CD4-positive, alpha-beta T cell treated with Interleukin-17A for 1 hour (primary cell): ENCODE results near the gene C2orf49.
A peak's percentile ranks its signal among the peaks of the same experiment; 100 is the strongest.
"Not testable (repeated sequence)": the region's sequence is repeated elsewhere in the genome, so short reads cannot be mapped to it uniquely, and the experiment has no call there.

Source experiments
- DNase-seq: peaks from one replicate; pipeline ENCODE4 v3.0.0-alpha.2; 2020

C2orf49 gene

DNA sequence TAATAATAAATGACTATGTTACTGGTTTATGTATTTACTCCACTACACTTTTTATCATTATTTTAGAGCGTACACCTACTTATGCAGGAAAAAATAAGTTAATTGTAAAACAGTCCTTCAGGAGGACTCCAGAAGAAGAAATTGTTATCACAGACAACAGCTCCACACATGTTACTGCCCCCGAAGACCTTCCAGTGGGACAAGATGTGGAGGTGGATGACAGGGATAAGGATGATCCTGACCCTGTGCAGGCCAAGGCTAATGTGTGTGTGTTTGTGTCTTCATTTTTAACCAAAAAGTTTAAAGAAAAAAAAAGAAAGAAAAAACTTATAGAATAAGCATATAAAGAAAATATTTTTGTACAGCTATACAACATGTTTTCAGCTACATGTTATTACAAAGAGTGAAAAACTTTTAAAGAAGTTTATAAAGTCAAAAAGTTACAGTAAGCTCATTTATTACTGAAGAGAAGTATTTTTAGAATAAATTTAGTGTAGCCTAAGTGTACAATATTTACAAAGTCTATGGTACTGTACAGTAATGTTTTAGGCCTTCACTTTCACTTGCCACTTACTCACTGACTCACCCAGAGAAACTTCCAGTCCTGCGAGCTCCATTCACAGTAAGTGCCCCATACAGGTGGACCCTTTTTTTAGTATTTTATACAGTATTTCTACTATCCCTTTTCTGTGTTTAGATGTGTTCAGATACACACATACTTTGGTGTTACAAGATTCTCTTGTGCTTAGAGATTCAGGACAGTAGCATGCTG, 15.3 kb upstream of the C2orf49 start:
- DNase-seq = no peak

DNA sequence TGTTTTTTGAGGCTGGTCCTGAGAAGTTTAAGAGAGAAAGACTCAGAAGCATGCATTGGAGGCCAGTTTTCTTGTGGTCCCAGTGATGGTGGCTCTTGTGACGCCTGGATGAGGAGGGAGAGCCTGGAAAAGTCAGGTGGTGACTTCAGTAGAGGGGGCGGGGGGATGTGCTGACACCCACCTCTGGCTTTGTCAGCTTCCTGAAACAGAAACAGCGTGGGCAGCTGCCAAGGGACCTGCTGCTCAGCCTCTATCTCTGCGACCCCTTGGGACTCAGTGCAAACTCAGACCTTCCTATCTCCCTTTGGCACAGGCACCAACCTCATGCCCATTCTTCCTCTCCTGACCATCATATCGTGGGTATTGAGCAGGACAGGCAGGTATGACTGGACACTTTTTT, 14.2 kb upstream of the C2orf49 start:
- DNase-seq = no peak

DNA sequence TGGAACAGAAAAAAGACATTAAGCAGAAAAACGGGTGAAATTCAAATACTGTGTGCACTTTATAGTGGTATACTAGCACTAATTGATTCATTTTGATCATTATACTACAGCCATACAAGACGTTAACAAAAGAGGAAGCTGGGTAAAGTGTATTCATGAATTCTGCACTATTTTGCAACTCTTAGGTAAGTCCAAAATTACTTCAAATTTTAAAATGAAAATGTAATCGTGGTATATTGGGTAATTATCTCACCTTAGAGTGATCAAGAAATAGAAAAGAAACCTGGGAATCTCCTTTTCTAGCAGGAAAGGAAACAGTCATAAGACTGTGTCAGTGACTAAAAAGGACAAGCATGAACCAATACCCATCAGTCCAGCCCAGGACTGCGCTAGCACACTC, 13.2 kb upstream of the C2orf49 start:
- DNase-seq = no peak

DNA sequence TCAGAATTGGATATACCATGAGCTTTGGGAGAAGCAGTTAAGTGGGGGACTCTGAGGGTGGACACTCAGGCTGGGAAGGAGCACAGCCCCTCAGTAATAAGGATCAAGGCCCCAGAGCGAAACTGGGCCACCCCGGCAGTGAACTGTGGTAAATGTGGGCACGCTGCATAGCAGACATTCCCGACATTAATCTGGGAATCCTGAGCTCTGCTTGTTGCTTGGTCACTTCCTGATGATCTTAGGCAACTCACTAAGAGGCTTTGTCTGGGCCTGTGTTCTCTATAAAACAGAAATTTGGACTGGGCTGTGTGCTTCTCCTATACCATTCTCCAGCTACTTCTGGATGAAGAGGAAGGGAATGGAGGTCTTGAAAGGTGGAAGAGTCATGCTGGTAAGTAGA, 12.6 kb upstream of the C2orf49 start:
- DNase-seq = no peak

DNA sequence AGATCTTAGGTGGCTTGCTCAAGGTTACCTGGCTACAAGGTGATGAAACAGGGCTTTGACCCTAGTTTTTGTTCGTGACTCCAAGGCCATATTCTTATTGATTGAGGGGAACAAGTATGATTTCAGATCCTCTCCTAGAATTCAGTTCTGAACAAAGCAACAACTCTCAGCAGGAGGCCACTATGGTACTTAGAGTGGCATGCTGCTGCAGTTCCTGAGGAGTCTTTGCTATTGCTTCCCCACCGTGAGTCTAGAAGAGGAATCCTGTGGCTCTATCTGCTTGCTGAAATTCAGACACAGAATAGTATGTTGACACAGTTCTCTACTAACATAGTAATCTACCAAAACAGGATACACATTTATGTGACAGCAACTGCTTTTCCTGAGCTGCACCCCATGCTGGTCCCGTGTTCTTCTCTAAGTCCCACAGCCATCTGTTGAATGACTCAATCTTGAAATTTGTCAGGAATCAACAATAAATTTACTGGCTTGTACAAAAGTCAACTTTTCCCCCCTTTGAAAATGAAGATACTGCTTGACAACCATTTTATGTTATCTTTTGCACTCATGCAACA, 11.9 kb upstream of the C2orf49 start:
- no peak for DNase-seq

DNA sequence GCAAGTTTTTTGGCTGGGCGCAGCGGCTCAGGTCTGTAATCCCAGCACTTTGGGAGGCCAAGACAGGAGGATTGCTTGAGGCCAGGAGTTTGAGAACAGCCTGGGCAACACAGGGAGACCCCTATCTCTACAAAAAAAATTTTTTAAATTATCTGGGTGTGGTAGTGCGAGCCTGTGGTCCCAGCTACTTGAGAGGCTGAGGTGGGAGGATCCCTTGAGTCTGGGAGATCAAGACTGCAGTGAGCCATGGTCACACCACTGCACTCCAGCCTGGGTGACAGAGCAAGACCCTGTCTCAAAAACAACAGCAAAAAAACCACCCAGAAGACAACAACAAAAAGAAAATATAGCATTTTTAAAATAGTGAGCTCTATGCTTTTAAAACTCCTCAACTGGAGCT, 10.1 kb upstream of the C2orf49 start:
- not testable (repeated sequence) for DNase-seq

DNA sequence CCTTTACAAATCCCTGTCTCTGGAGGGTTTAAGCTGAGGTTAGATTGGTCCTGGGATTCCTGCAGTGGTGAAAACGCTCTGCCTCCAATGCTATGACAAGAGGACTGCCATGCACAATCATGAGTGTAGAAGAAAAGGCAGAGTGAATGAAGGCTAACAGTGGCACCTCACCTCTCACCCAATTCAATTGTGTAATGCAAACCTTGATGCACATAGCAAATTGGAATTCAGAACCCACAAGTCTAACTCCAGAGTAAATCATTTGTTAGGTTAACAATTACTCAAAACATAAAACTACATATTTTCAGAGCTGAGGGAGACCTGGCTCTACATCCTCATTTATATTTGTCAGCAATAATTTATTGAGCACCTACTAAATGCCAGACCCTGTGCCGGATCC, 9.7 kb upstream of the C2orf49 start:
- no peak for DNase-seq

DNA sequence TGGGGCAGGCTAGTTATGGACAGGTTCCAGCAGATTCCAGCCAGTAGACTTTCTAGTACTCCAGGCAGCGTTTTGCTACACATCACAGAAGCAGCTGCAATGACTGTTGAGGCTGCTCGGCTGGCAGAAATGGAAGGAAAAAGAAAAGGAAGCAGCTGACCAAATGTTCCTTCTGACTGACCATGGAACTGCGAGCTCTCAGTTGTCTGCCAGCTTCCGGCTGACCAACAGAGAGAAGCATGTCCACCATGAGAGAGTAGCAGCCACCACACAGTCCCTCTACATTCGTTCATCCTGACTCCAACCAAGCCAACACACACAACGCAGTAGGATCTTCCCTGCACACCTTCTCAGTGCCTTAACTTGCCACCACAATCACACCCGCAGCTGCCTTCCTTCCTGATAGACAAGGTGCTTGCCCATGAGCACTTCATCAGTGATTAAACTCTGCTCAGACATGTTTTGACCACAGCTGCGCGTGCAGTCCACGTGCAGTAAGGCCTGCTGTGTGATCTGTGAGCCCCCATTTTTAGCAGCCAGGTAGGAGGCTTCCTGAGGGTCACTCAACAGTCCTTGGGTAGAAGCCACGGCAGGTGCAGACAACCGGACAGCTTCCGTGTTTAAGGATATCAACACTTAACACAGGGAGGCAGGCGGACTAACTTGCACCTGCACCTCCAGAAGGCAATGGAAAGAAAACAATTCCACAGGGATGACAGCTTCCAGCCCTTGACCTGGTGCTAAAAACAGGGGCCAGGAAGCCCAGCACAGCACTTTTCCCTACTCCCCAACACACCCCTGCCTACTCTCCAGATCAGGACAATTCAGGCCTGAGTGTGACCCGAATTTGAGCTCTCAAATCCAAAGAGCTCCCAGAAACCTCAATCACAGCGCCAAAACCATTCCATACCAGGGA, 8.8 kb upstream of the C2orf49 start:
- DNase-seq = peak; percentile 43

DNA sequence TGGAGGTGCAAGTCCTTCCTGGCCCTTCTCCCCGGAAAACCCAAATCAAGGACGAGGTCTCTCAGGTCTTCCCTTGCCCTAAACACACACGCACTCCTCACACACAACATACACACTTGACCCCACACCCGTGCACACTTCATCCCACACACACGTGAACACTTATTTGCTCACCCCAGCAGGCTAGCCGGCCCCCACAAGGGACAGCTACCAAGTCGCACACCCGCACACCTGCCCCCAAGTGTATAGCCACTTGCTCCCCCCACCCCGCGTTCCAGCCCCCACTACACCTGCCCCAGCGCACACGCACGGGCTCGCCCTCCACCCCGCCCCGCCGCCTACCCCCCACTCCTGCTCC, 8.2 kb upstream of the C2orf49 start:
- no peak for DNase-seq

DNA sequence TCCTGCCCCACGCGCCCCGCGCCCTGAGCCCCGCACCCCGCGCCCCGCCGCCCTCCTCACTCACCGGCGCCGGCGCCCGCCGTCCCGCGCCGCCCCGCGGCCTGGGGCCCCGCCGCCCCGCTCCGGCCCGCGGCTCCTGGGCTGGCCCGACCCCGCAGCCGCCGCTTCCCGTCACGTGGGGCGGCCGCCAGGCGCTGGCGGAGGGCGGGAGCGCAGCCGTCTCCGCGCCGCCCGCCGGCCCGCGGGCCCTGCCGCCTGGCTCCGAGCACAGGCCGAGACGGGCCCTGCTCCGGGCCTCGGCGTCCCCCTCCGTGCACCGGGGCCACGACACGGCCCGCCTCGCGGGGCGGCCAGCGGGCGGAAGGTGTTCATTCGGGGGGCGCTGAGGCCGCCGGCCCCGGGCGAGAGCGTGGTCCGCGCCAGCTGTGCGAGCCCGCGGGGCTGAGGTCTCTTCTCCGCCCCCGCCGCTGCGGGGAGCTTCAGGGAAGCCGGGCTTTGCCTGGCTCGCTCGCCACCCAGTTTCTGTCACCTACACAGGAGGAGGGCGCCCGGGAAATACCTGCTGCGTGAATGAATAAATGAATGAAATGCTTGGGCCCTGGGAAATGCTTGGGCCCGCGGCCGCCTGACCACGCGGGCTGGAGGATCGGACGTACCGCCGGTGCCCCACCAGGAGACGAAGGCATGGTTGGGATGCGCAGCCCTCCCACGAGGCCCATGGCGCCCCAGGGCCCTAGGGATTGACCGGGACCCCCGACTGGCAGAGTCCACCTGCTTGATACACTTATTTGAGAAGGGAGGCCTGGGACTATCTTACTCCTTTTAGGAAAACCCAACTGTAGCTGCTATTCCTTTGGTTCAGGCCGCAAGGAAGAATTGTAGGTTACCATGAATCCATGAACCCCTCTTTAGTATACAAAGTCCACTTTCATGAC, 7.5 kb upstream of the C2orf49 start, which contains the start of gene TGFBRAP1:
Gene TGFBRAP1 (minus strand): TSS at position 175 of the 935 bp plus-strand sequence. CDS start 21,434 bp downstream, outside the sequence.
- peak; percentile 54 for DNase-seq

DNA sequence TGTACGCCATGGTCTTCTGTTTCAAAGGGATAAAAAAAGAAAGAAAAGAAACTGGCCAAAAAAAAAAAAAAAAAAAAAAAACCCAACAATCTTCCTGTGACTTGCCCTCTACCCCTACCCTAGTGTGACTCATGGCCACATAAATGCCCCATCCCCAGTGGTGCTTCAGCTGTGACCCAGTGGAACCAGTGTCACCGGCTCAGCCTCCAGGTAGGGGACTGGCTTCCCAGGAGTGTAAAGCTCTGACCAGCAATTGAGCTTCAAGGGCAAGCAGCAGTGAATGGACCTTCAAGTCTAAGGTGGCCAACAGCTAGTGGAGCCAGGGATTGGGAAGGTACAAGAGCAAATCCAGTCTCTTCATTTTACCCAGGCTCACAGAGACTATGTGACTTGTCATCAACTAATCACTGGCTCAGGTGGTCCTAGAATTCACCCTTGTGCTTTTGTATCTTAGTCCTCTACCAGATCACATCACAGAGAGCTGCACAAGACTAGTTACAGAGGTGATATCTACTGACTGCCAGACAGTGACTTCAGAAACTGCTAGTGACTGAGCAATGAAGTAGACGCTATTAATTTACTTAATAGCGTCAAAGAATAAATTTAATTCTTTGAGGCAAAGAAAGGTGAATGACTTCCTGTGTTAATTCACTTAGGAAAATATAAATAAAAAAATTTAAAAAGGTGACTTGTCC, 6.5 kb upstream of the C2orf49 start:
- DNase-seq = peak; percentile 11

DNA sequence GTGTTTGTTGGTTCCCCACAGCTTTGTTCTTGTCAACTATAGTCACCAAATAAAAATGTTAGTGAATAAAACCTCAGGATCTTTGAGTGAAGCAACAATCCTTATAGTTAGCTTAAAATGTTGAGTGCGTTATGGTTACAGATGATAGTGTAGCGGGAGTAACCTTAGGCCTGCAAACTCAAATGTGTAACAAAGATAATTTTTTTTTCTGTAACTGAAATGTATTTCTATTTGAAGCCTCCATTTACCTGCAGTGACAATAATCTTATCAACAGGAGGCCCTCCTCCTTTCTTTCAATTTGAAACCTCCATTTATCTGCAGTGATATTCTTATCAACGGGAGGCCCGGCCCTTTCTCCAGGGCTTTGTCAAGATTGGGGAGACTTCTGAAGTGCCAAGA, 3.1 kb upstream of the C2orf49 start:
- no peak for DNase-seq

DNA sequence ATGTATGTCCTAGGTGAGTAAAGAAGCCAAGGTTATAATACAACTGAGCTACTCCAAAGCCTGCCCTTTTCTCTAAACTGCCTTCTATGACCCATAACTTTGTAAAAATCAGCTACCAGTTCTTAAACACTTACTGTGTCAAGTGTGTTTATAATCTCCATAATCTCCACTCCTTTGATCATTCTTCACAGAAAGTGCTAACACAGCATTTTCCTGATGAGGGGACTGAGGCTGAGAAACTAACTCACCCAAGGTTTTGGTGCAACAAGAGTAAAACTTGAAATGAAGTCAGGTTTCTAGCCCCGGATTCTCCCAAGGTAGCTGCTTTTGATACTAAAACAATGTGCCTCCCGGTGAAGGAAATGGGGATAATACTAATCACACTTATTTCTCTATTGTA, 1.9 kb upstream of the C2orf49 start:
- no peak for DNase-seq

DNA sequence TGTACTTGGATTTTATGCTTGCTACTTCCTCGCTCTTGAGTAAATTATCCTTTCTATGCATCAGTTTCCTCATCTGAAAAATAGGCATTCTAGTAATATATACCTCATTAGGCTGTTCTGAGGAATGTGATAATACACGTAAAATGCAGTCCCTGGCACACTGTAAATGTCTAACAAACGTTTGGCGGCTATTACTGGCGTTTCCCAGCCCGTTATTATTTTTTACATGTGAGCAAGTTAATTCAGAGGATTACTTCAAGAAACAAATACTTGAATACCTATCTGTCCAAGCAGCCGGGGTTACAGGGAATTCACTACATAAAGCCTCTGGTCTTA, 586 bp upstream of the C2orf49 start:
- no peak for DNase-seq

DNA sequence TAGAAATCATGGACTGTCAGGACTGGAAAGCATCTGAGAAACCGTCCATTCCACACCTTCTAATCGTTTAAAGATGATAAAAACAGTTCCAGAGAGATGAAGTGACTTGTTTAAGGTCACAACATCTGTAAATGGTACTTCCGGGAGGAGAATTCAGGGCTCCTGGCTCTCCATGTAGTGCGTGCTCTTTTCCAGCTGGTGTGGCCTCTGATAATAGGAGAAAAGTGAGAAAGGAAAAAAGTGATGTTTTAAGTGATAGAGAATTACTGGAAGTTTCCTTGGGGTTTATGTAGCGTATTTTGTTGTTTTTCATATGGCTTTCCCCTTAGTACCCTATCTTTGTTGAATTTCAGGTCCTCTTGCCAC, 663 bp downstream of the C2orf49 start:
- DNase-seq = no peak

DNA sequence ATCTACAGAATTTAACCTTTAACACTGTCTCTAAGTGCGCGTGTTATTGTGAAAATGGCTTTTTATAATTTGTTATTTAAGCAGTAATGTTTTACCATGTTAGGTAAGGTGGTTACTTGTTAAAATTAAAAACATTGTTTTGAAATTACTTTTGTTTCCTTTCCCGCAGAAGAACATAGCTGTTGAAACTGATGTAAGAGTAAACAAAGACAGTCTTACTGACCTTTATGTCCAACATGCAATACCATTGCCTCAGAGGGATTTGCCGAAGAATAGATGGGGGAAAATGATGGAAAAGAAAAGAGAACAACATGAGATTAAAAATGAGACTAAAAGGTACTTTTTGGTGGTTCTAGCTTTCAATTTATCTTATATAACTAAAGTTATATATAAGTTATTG, 2.1 kb downstream of the C2orf49 start:
- no peak for DNase-seq

DNA sequence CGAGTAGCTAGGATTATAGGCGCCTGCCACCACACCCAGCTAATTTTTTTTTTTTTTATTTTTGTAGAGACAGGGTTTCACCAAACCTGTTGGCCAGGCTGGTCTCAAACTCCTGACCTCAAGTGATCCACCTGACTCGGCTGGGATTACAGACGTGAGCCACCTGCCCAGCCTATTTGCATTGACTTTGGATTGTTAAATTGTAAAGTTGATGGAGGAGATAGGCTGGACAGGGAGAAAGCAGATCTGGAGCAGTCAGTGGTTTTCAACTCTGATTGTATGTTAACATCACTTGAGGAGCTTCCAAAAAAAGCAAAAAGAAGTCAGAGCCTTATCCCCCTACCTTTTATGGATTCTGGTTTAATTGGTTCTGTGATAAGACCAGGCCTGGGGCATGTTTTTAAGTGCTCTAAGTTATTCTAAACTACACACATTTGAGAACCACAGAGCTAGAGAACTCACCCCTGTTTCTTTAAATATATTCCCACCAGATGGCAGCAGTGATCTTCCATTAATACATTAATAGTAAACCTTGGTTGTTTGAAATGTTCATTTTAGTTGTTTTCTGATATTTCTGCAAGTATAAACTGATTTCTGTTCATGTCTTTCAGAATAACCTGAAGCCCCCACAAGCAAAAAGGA, 7.5 kb downstream of the C2orf49 start:
- peak; percentile 49 for DNase-seq

DNA sequence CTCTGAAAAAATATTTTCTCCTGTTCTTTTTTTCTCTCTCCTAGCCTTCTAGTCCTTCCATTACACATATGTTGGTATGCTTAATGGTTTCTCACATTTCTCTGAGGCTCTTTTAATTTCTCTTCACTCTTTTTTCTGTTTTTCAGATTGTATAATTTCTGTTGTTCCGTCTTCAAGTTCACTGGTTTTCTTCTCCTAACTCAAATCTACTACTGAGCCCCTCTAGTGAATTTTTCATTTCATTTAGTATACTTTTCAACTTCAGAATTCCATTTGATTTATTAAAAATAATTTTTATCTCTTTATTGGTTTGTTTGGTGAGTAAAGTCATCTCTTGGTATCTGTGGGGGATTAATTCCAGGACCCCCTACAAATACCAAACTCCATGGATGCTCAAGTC, 19.8 kb downstream of the C2orf49 start:
- no peak for DNase-seq

DNA sequence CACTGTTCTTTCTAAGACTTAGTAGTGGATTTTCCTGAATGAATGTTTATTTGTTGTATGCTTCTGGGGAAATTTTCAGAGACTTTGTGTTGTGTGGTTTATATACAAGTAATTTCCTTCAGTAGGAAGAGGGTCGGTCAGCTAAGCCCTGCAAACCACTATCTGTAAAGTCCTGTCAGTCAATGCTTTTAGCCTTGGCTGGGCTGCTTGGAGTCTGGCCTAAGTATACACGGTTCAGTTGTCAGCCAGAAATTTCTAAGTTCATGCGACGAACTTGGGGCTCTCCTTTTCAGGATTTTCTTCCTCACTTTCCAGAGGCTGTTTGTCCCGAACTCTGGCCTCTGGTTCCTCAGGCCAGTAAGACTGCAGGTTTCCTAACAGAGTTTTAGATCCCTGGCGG, 21.3 kb downstream of the C2orf49 start:
- no peak for DNase-seq

DNA sequence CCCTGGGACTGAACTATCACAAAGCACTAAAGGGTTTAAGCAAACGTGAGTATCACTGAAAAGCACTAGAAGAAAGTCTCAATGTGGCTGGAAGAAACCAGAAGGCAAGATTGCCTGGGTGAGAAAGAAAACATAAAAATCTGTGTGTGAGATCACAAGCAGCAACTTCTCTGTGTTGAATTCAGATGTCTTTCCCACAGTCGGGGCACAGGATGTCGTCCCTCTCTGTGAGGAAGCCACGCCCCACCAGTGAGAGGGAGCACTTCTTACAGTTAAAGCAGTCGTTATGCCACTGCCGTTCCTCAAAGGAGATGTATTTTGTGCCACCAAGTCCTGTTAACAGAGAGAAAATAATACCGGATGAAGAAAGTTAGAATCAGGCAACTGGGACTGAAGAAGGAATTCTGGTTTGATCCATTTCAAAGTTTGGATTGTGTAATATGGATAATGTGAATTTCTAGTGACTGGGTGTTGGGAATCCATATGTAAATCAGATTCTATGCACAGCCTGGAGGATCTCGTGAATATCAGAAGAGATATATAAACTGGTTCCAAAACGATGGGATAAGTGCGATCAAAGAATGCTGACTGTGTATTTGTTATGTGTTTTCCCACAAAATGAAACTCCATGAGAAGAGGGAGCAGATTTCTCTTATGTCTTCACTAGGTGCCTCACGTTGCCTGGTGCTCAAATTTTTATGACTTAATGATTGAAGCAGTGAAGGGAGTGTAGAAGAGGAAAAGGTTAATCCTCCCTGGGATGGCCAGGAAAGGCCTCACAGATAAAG, 24.0 kb downstream of the C2orf49 start:
- no peak for DNase-seq
